A673 (cell line): ENCODE measurements around the gene KANK4. TPM values are rescaled to one million over a fixed set of nuclear protein-coding genes. Genes with fewer than 3 reads are reported as not detected.

Source experiments
- BruUV-seq: library from RNA; stranded (reverse); fragments of 400-500 nt; replicated peaks from 2 replicates; lab custom pipeline; 2021; lab: Mats Ljungman, UMichigan
- CTCF ChIA-PET: fragments of 300-600 bp; sonication (Branson Sonifier 250); formaldehyde crosslinking; loops from one replicate; lab custom pipeline; 2022; ENCODE audit warnings: antibody characterized with exemption; lab: Charles Lee
- POLR2A ChIA-PET: fragments of 300-600 bp; sonication (Branson Sonifier 250); formaldehyde crosslinking; loops from one replicate; lab custom pipeline; 2022; ENCODE audit warnings: antibody characterized with exemption; ENCODE audit not compliant: low non-redundant PET; lab: Charles Lee
- DNase-seq: peaks from one replicate; pipeline ENCODE4 v3.0.0-alpha.2; 2015; ENCODE audit warnings: low spot score
- H3K27ac ChIP-seq: fragments of 200-600 bp; sonication (generic); 2 replicates; pipeline ENCODE4 v1.5.1; 2016; ENCODE audit warnings: mixed run types, low read depth, mild to moderate bottlenecking, mixed read lengths, antibody characterized with exemption, low read length; ENCODE audit not compliant: poor library complexity, severe bottlenecking
- H3K27me3 ChIP-seq: fragments of 200-600 bp; sonication (generic); replicated peaks from 2 replicates; pipeline ENCODE4 v1.6.1; 2017; ENCODE audit warnings: mixed run types, low read depth, mild to moderate bottlenecking, mixed read lengths, antibody characterized with exemption, low read length; ENCODE audit not compliant: insufficient read depth, poor library complexity
- H3K36me3 ChIP-seq: fragments of 200-600 bp; sonication (generic); 2 replicates; pipeline ENCODE4 v1.6.1; 2016; ENCODE audit warnings: mixed run types, mild to moderate bottlenecking, mixed read lengths, antibody characterized with exemption, low read length; ENCODE audit not compliant: insufficient read depth, poor library complexity, severe bottlenecking
- H3K4me1 ChIP-seq: fragments of 200-600 bp; sonication (generic); 2 replicates; pipeline ENCODE4 v1.6.1; 2017; ENCODE audit warnings: mixed run types, mild to moderate bottlenecking, mixed read lengths, antibody characterized with exemption, low read length; ENCODE audit not compliant: insufficient read depth, poor library complexity, severe bottlenecking
- H3K4me3 ChIP-seq: fragments of 200-600 bp; sonication (generic); 2 replicates; pipeline ENCODE4 v1.5.1; 2016; ENCODE audit warnings: low read depth, mixed run types, mild to moderate bottlenecking, mixed read lengths, low read length; ENCODE audit not compliant: poor library complexity, severe bottlenecking
- H3K9me3 ChIP-seq: fragments of 200-600 bp; sonication (generic); 2 replicates; pipeline ENCODE4 v1.6.1; 2016; ENCODE audit warnings: mixed run types, low read depth, mild to moderate bottlenecking, mixed read lengths, antibody characterized with exemption, low read length; ENCODE audit not compliant: poor library complexity, severe bottlenecking
- CTCF ChIP-seq: fragments of 300-800, 200-600 bp; sonication (generic); conservative IDR thresholded peaks from 2 replicates; pipeline ENCODE4 v1.5.1; 2017; ENCODE audit warnings: low read depth, mild to moderate bottlenecking, antibody characterized with exemption, low read length, moderate library complexity, mixed read lengths
- EZH2 ChIP-seq: fragments of 200-600 bp; sonication (generic); IDR thresholded peaks from 2 replicates; pipeline ENCODE4 v1.6.1; 2017; ENCODE audit warnings: borderline replicate concordance, low read depth, mild to moderate bottlenecking, mixed read lengths, antibody characterized with exemption, low read length; ENCODE audit not compliant: poor library complexity, severe bottlenecking
- intact Hi-C: fragments of 100-400 bp; cut with micrococcal nuclease; formaldehyde crosslinking; loops from one replicate; pipeline ENCODE4 v1.10.0; 2022; ENCODE audit not compliant: unreplicated experiment
- total RNA-seq: library from RNA; stranded (reverse); gene quantifications from 2 replicates; pipeline ENCODE4 v1.2.3, GENCODE V29; 2021

KANK4 gene
- total RNA-seq, 1 experiment from 2014 or later = 0.24 TPM

- H3K36me3 ChIP-seq = no peaks in the 10 kb centered on the region
- CTCF ChIA-PET = no interaction called here
- no peak overlapping the region for H3K4me3 ChIP-seq
- H3K9me3 ChIP-seq = no peaks in the 10 kb centered on the region
- peaks cover 49% of the 10 kb centered on the region for H3K27me3 ChIP-seq
- no peak overlapping the region for H3K27ac ChIP-seq
- TF ChIP-seq CTCF (no peak), EZH2 (no peak)
- POLR2A ChIA-PET = no interaction called here
- no TSS peak for BruUV-seq
- peaks cover 5% of the 10 kb centered on the region for H3K4me1 ChIP-seq
- DNase-seq = no peak
- intact Hi-C loops = no loop called here
Observed at GRCh38 chr1:62317021-62317768, 2.0 kb downstream of the KANK4 start.

DNA sequence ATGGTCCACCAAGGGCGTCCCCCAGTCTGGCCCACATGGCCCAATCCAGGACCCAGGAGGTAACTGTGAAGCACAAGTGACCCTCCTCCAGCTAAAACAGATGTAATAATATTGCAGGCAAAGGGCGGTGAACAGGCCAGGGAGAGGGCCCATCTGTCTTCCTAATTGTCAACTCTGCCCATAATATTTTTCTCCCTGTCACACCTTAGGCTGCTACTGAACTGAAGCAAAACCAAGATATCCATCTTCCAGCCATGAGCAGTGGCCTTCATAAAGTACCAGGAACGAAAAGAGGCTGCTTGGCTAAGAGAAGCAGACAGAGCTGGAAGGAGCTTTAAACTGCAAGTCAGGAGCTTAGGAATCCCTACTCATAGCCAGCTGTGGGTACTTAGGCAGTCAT is 3.1 kb downstream of the KANK4 start:
- Histone ChIP-seq H3K36me3 (no peaks in the 10 kb centered on the region), H3K4me1 (peaks cover 12% of the 10 kb centered on the region), H3K27me3 (peaks cover 49% of the 10 kb centered on the region), H3K4me3 (no peak overlapping the region), H3K27ac (no peak overlapping the region), H3K9me3 (no peaks in the 10 kb centered on the region)
- ChIA-PET POLR2A (no interaction called here), CTCF (no interaction called here)
- TF ChIP-seq CTCF (no peak), EZH2 (no peak)
- intact Hi-C loops = no loop called here
- BruUV-seq = no TSS peak
- DNase-seq = no peak

DNA sequence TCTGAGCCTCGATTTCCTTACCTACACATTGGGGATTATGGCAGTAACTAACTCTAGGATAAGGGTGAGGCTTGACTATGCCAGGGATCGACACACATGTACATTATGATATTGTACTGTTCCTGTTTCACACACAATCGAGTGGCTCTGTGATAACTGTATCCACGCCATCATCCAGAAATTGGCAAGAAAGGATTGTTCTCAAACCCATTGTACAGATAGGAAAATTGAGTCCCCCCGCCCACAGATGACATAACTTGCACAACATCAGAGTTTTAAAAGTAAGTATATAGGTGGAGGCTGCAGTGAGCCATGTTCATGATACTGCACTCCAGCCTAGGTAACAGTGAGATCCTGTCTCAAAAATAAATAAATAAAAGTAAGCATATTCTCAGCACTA is 3.8 kb downstream of the KANK4 start:
- H3K4me1 ChIP-seq = peaks cover 16% of the 10 kb centered on the region
- H3K27ac ChIP-seq = no peak overlapping the region
- ChIA-PET CTCF (interaction anchor here (0.6 kb wide), 1 partner anchor 103 kb away, joined by 3 read pairs; no protein-coding TSS in a partner anchor), POLR2A (no interaction called here)
- H3K9me3 ChIP-seq = no peaks in the 10 kb centered on the region
- no peaks in the 10 kb centered on the region for H3K36me3 ChIP-seq
- no peak for TF ChIP-seq CTCF
- no peak for TF ChIP-seq EZH2
- DNase-seq = no peak
- intact Hi-C loops = no loop called here
- no peak overlapping the region for H3K4me3 ChIP-seq
- no TSS peak for BruUV-seq
- peaks cover 45% of the 10 kb centered on the region for H3K27me3 ChIP-seq
